Lower leg skin (tissue), 3 donors: ENCODE results near the gene ROM1.

Source experiments
- POLR2A ChIP-seq, 2 donors: fragments of 450-650 bp; IDR thresholded peaks; one replicate each; pipeline ENCODE4 v1.6.1; 2016 to 2017; ENCODE audit warnings: antibody characterized with exemption in 2 of 2, mild to moderate bottlenecking in 1 of 2, moderate library complexity in 1 of 2
- TF ChIP-seq, protein P1 (sequence below), 3 donors: fragments of 450-650 bp; IDR thresholded peaks; one replicate each; pipeline ENCODE4 v1.5.1; 2016; ENCODE audit warnings: antibody characterized with exemption in 3 of 3, mild to moderate bottlenecking in 3 of 3, moderate library complexity in 2 of 3

- TF ChIP-seq, protein P1, sequence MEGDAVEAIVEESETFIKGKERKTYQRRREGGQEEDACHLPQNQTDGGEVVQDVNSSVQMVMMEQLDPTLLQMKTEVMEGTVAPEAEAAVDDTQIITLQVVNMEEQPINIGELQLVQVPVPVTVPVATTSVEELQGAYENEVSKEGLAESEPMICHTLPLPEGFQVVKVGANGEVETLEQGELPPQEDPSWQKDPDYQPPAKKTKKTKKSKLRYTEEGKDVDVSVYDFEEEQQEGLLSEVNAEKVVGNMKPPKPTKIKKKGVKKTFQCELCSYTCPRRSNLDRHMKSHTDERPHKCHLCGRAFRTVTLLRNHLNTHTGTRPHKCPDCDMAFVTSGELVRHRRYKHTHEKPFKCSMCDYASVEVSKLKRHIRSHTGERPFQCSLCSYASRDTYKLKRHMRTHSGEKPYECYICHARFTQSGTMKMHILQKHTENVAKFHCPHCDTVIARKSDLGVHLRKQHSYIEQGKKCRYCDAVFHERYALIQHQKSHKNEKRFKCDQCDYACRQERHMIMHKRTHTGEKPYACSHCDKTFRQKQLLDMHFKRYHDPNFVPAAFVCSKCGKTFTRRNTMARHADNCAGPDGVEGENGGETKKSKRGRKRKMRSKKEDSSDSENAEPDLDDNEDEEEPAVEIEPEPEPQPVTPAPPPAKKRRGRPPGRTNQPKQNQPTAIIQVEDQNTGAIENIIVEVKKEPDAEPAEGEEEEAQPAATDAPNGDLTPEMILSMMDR (IDR thresholded peaks at IDR 0.05), result no peak
- no peak for TF ChIP-seq POLR2A (IDR thresholded peaks at IDR 0.05)
These were observed 31.2 kb downstream of the ROM1 start for GRCh38 chr11:62644220-62644619.
